Astrocyte (in vitro differentiated cells and primary cell): Measurements from ENCODE around the gene OLIG1. TPM values are rescaled to one million over a fixed set of nuclear protein-coding genes. Genes with fewer than 3 reads are reported as not detected.
A peak's percentile ranks its signal among the peaks of the same experiment; 100 is the strongest.

Experiments
- DNase-seq: peaks from one replicate; pipeline ENCODE4 v3.0.0-alpha.2; 2010; ENCODE audit warnings: low read depth
- FAIRE-seq: peaks from 2 replicates; lab custom pipeline; 2011; peaks lifted over from hg19 to GRCh38; lab: Jason Lieb, UNC
- H2AFZ ChIP-seq: 2 replicates; pipeline ENCODE4 v1.6.0; 2012; ENCODE audit warnings: low read depth, low read length, inconsistent platforms
- H3K27ac ChIP-seq: 2 replicates; pipeline ENCODE4 v1.5.1; 2011; ENCODE audit warnings: low read depth, low read length, inconsistent platforms
- H3K27me3 ChIP-seq: 2 replicates; pipeline ENCODE4 v1.6.0; 2011; ENCODE audit warnings: low read length, inconsistent platforms; ENCODE audit not compliant: insufficient read depth
- H3K36me3 ChIP-seq: 2 replicates; pipeline ENCODE4 v1.5.1; 2011; ENCODE audit warnings: low read length, inconsistent platforms; ENCODE audit not compliant: insufficient read depth
- H3K4me1 ChIP-seq: 2 replicates; pipeline ENCODE4 v1.5.1; 2011; ENCODE audit warnings: low read length, inconsistent platforms; ENCODE audit not compliant: insufficient read depth
- H3K4me2 ChIP-seq: 2 replicates; pipeline ENCODE4 v1.6.0; 2012; ENCODE audit warnings: low read length, inconsistent platforms
- H3K4me3 ChIP-seq: 2 replicates; pipeline ENCODE4 v1.5.1; 2011; ENCODE audit warnings: low read depth, mild to moderate bottlenecking, low read length, inconsistent platforms; ENCODE audit not compliant: insufficient read depth
- H3K79me2 ChIP-seq: 2 replicates; pipeline ENCODE4 v1.6.0; 2012; ENCODE audit warnings: mild to moderate bottlenecking, low read length, inconsistent platforms; ENCODE audit not compliant: insufficient read depth
- H3K9ac ChIP-seq: 2 replicates; pipeline ENCODE4 v1.6.0; 2012; ENCODE audit warnings: mild to moderate bottlenecking, low read length, inconsistent platforms
- H3K9me3 ChIP-seq: 2 replicates; pipeline ENCODE4 v1.5.1; 2012; ENCODE audit warnings: low read depth, mild to moderate bottlenecking, low read length, inconsistent platforms; ENCODE audit not compliant: insufficient read depth
- H4K20me1 ChIP-seq: 2 replicates; pipeline ENCODE4 v1.6.0; 2012; ENCODE audit warnings: low read length, inconsistent platforms; ENCODE audit not compliant: insufficient read depth
- H3K27ac Mint-ChIP-seq: one replicate; pipeline ENCODE4 v1.8.0; 2021; ENCODE audit warnings: mild to moderate bottlenecking, mixed read lengths; ENCODE audit not compliant: unreplicated experiment
- H3K27me3 Mint-ChIP-seq: one replicate; pipeline ENCODE4 v1.8.0; 2021; ENCODE audit warnings: low read depth, mixed read lengths; ENCODE audit not compliant: unreplicated experiment
- H3K36me3 Mint-ChIP-seq: one replicate; pipeline ENCODE4 v1.8.0; 2021; ENCODE audit warnings: low read depth, mixed read lengths; ENCODE audit not compliant: unreplicated experiment
- H3K4me1 Mint-ChIP-seq: one replicate; pipeline ENCODE4 v1.8.0; 2021; ENCODE audit warnings: low read depth, mixed read lengths; ENCODE audit not compliant: unreplicated experiment
- H3K4me3 Mint-ChIP-seq: one replicate; pipeline ENCODE4 v1.8.0; 2021; ENCODE audit warnings: mild to moderate bottlenecking, moderate library complexity, mixed read lengths; ENCODE audit not compliant: unreplicated experiment
- H3K9me3 Mint-ChIP-seq: one replicate; pipeline ENCODE4 v1.8.0; 2021; ENCODE audit warnings: mild to moderate bottlenecking, mixed read lengths; ENCODE audit not compliant: unreplicated experiment
- CTCF ChIP-seq: IDR thresholded peaks from 2 replicates; pipeline ENCODE4 v1.5.1; 2011; ENCODE audit warnings: low read depth, mild to moderate bottlenecking, inconsistent platforms, low read length, moderate library complexity; ENCODE audit not compliant: insufficient read depth
- EZH2 ChIP-seq: IDR thresholded peaks from 2 replicates; pipeline ENCODE4 v1.6.1; 2012; ENCODE audit warnings: mild to moderate bottlenecking, low read length, inconsistent platforms; ENCODE audit not compliant: insufficient read depth
- total RNA-seq: library from RNA; stranded (reverse); gene quantifications from 2 replicates; pipeline ENCODE4 v1.2.1, GENCODE V29; 2021

Gene OLIG1
- total RNA-seq, 1 donor from 2014 or later = not detected

GRCh38 chr21:33028773-33029384 lies 41.1 kb upstream of the OLIG1 start:
- Mint-ChIP-seq H3K36me3 (peaks cover 5% of the 10 kb centered on the region), H3K9me3 (peaks cover 5% of the 10 kb centered on the region), H3K27me3 (peaks cover 50% of the 10 kb centered on the region), H3K4me3 (no peak overlapping the region), H3K27ac (no peak overlapping the region), H3K4me1 (no peaks in the 10 kb centered on the region)
- Histone ChIP-seq H3K27me3 (peaks cover 93% of the 10 kb centered on the region), H3K36me3 (no peaks in the 10 kb centered on the region), H3K79me2 (no peaks in the 10 kb centered on the region), H3K27ac (no peak overlapping the region), H4K20me1 (peaks cover 14% of the 10 kb centered on the region), H3K4me1 (no peaks in the 10 kb centered on the region), H3K4me2 (no peak overlapping the region), H2AFZ (no peak overlapping the region), H3K4me3 (no peak overlapping the region), H3K9me3 (peaks cover 10% of the 10 kb centered on the region), H3K9ac (no peak overlapping the region)
- no peak for FAIRE-seq
- no peak for DNase-seq
- no peak for TF ChIP-seq CTCF
- TF ChIP-seq EZH2 = no peak

GRCh38 chr21:33029385-33029921 lies 40.5 kb upstream of the OLIG1 start:
- no peak overlapping the region for H2AFZ ChIP-seq
- H3K9ac ChIP-seq = no peak overlapping the region
- TF ChIP-seq CTCF = no peak
- peak; percentile 94 for TF ChIP-seq EZH2
- Mint-ChIP-seq H3K4me3 (no peak overlapping the region), H3K27me3 (peaks cover 48% of the 10 kb centered on the region), H3K9me3 (peaks cover 4% of the 10 kb centered on the region), H3K36me3 (peaks cover 7% of the 10 kb centered on the region), H3K4me1 (no peaks in the 10 kb centered on the region), H3K27ac (no peak overlapping the region)
- FAIRE-seq (no peak), DNase-seq (no peak)
- peaks cover 5% of the 10 kb centered on the region for H3K9me3 ChIP-seq
- no peaks in the 10 kb centered on the region for H3K4me1 ChIP-seq
- H4K20me1 ChIP-seq = peaks cover 14% of the 10 kb centered on the region
- no peak overlapping the region for H3K4me3 ChIP-seq
- no peak overlapping the region for H3K4me2 ChIP-seq
- peaks cover 93% of the 10 kb centered on the region for H3K27me3 ChIP-seq
- no peak overlapping the region for H3K27ac ChIP-seq
- no peaks in the 10 kb centered on the region for H3K79me2 ChIP-seq
- no peaks in the 10 kb centered on the region for H3K36me3 ChIP-seq

- H3K36me3 ChIP-seq = no peaks in the 10 kb centered on the region
- H3K9me3 ChIP-seq = peaks cover 2% of the 10 kb centered on the region
- H3K27ac Mint-ChIP-seq = no peak overlapping the region
- H3K27me3 ChIP-seq = peaks cover 93% of the 10 kb centered on the region
- H3K4me3 ChIP-seq = no peak overlapping the region
- no peaks in the 10 kb centered on the region for H3K4me1 ChIP-seq
- DNase-seq = no peak
- no peaks in the 10 kb centered on the region for H3K4me1 Mint-ChIP-seq
- peaks cover 14% of the 10 kb centered on the region for H4K20me1 ChIP-seq
- no peak overlapping the region for H3K9ac ChIP-seq
- H3K4me2 ChIP-seq = no peak overlapping the region
- H3K4me3 Mint-ChIP-seq = no peak overlapping the region
- peaks cover 7% of the 10 kb centered on the region for H3K36me3 Mint-ChIP-seq
- H2AFZ ChIP-seq = no peak overlapping the region
- peak; percentile 39 for TF ChIP-seq EZH2
- no peak for TF ChIP-seq CTCF
- no peaks in the 10 kb centered on the region for H3K79me2 ChIP-seq
- H3K27ac ChIP-seq = no peak overlapping the region
- H3K27me3 Mint-ChIP-seq = peaks cover 46% of the 10 kb centered on the region
- H3K9me3 Mint-ChIP-seq = peaks cover 4% of the 10 kb centered on the region
- FAIRE-seq = no peak
Measured at GRCh38 chr21:33029975-33030461, 39.9 kb upstream of the OLIG1 start.
